Fibroblast of lung (primary cell): ENCODE measurements around the gene COL19A1. TPM values are rescaled to one million over a fixed set of nuclear protein-coding genes. Genes with fewer than 3 reads are reported as not detected.
A peak's percentile ranks its signal among the peaks of the same experiment; 100 is the strongest.

ENCODE experiments used
- DNase-seq, 2 donors: peaks; one replicate each; pipeline versions ENCODE4 v3.0.0 to v3.0.0-alpha.2; 2010; ENCODE audit warnings: low read depth in 2 of 2
- H2AFZ ChIP-seq: 2 replicates; pipeline ENCODE4 v1.5.1; 2012; ENCODE audit warnings: low read length, control low read depth, inconsistent platforms
- H3K27ac ChIP-seq: 2 replicates; pipeline ENCODE4 v1.5.1; 2011; ENCODE audit warnings: low read length, control low read depth; ENCODE audit not compliant: insufficient read depth
- H3K27me3 ChIP-seq: 2 replicates; pipeline ENCODE4 v1.5.1; 2011; ENCODE audit warnings: mild to moderate bottlenecking, low read length; ENCODE audit not compliant: control insufficient read depth, insufficient read depth
- H3K36me3 ChIP-seq: 2 replicates; pipeline ENCODE4 v1.5.1; 2011; ENCODE audit warnings: low read length; ENCODE audit not compliant: control insufficient read depth, insufficient read depth
- H3K4me1 ChIP-seq: 2 replicates; pipeline ENCODE4 v1.5.1; 2011; ENCODE audit warnings: low read length; ENCODE audit not compliant: control insufficient read depth, insufficient read depth; ENCODE audit errors: extremely low read depth
- H3K4me2 ChIP-seq: 2 replicates; pipeline ENCODE4 v1.5.1; 2011; ENCODE audit warnings: low read length, control low read depth; ENCODE audit not compliant: insufficient read depth; ENCODE audit errors: extremely low read depth
- H3K4me3 ChIP-seq, 4 experiments: fragments of 200-600 bp in 1 of 4; sonication (generic) in 1 of 4; replicated peaks in 1 of 4; 2 replicates each; pipeline ENCODE4 v1.5.1; 2011 to 2016; ENCODE audit warnings: low read length in 4 of 4, low read depth in 3 of 4, mild to moderate bottlenecking in 3 of 4, control low read depth in 2 of 4, inconsistent platforms in 1 of 4, mixed read lengths in 1 of 4; ENCODE audit not compliant: insufficient read depth in 1 of 4; ENCODE audit errors: control extremely low read depth in 1 of 4
- H3K79me2 ChIP-seq: 2 replicates; pipeline ENCODE4 v1.5.1; 2012; ENCODE audit warnings: mild to moderate bottlenecking, low read length, inconsistent platforms; ENCODE audit not compliant: control insufficient read depth, insufficient read depth
- H3K9ac ChIP-seq: 2 replicates; pipeline ENCODE4 v1.5.1; 2011; ENCODE audit warnings: mild to moderate bottlenecking, low read length, control low read depth; ENCODE audit not compliant: insufficient read depth
- H3K9me3 ChIP-seq: 2 replicates; pipeline ENCODE4 v1.5.1; 2012; ENCODE audit warnings: low read depth, low read length; ENCODE audit not compliant: control insufficient read depth, insufficient read depth
- H4K20me1 ChIP-seq: 2 replicates; pipeline ENCODE4 v1.5.1; 2011; ENCODE audit warnings: low read length; ENCODE audit not compliant: control insufficient read depth, insufficient read depth; ENCODE audit errors: extremely low read depth
- EZH2 ChIP-seq: IDR thresholded peaks from 2 replicates; pipeline ENCODE4 v1.5.1; 2012; ENCODE audit warnings: low read length, control low read depth, mild to moderate bottlenecking; ENCODE audit errors: missing control alignments
- polyA plus RNA-seq, 2 donors: library from polyadenylated mRNA; depleted of rRNA in 1 of 2; stranded (reverse) in 1 of 2; unstranded in 1 of 2; fragments of >200 nt; gene quantifications; 2 replicates each; pipeline ENCODE4 v1.2.1, GENCODE V29; 2011 to 2012; ENCODE audit warnings: missing spikeins in 1 of 2
- total RNA-seq: library from RNA; depleted of rRNA; stranded (reverse); fragments of >200 nt; gene quantifications from 2 replicates; pipeline ENCODE4 v1.2.1, GENCODE V29; 2014
- TF ChIP-seq, protein P1 (sequence below), 2 donors: IDR thresholded peaks in 1 of 2; conservative IDR thresholded peaks in 1 of 2; 1 replicate in 1 of 2; 2 replicates in 1 of 2; pipeline ENCODE4 v1.5.1; 2011 to 2012; ENCODE audit warnings: low read length in 2 of 2, control low read depth in 1 of 2, inconsistent platforms in 1 of 2, low read depth in 1 of 2, mild to moderate bottlenecking in 1 of 2

Gene COL19A1
- total and polyA plus RNA-seq, 2 donors (not counting 1 experiment from before 2014, with no cell fraction given): 0.01 TPM; not detected in 1

DNA sequence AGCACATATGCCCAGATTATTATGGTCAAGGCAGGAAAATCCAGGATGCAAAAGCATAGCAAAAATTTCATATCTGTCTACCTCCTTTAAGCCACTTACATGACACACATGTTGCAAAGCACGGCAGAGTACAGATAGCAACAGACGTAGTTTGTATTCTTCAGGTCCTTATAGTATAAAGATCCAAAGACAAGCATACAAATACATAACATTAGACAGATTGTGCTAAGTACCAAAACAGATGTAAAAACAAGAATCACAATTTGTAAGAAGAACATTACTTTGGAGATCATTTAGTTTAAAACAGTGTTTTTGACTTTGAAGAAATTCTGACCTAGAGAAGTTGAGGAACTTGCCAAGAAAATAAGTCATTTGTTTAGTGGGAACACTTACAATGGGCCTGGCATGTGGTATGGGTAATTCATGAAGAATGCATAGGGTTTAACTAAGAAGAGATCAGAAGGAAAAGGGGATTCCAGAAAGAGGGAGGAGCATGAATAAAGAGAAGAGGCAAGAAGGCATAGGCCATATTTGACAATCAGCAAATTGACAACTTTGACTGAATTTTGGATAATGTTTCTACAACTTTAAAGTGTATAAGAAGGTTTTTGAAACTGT is 39.0 kb upstream of the COL19A1 start:
- no peak overlapping the region for H3K4me3 ChIP-seq
- peak; percentile 76 to 78 for DNase-seq
- peak overlapping the region; percentile 18 for H3K4me2 ChIP-seq
- TF ChIP-seq, protein P1, sequence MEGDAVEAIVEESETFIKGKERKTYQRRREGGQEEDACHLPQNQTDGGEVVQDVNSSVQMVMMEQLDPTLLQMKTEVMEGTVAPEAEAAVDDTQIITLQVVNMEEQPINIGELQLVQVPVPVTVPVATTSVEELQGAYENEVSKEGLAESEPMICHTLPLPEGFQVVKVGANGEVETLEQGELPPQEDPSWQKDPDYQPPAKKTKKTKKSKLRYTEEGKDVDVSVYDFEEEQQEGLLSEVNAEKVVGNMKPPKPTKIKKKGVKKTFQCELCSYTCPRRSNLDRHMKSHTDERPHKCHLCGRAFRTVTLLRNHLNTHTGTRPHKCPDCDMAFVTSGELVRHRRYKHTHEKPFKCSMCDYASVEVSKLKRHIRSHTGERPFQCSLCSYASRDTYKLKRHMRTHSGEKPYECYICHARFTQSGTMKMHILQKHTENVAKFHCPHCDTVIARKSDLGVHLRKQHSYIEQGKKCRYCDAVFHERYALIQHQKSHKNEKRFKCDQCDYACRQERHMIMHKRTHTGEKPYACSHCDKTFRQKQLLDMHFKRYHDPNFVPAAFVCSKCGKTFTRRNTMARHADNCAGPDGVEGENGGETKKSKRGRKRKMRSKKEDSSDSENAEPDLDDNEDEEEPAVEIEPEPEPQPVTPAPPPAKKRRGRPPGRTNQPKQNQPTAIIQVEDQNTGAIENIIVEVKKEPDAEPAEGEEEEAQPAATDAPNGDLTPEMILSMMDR (conservative IDR thresholded peaks at IDR 0.05 in 1 of 2, IDR thresholded peaks at IDR 0.05 in 1 of 2; ENCODE audit: low read depth in 1 of 2, low read length in 2 of 2): no peak
- no peak overlapping the region for H3K27ac ChIP-seq
- H4K20me1 ChIP-seq: no peaks in the 10 kb centered on the region
- no peaks in the 10 kb centered on the region for H3K36me3 ChIP-seq
- no peak overlapping the region for H2AFZ ChIP-seq
- no peaks in the 10 kb centered on the region for H3K79me2 ChIP-seq
- H3K4me1 ChIP-seq: no peaks in the 10 kb centered on the region
- no peaks in the 10 kb centered on the region for H3K27me3 ChIP-seq
- no peaks in the 10 kb centered on the region for H3K9me3 ChIP-seq
- H3K9ac ChIP-seq: no peak overlapping the region

DNA sequence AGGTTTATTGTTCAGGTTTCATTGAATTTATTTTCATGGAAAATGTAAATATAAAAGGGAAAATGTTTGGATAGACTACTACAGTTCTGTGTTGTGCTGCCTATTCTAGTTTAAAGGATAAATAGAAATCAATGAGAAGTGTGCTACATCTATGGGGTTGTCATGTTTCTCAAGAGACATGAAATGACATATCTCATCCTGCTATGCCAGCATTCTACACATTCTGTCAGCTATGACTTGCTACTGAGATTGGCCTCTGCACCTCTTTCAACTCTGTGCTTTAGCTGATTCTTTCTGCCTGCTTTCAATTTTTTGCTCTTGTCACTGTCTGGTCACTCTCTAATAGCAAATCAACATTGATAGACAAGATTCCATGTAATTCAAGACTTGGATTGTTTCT is 33.8 kb upstream of the COL19A1 start:
- Histone ChIP-seq H3K9ac (no peak overlapping the region), H3K4me1 (no peaks in the 10 kb centered on the region), H3K79me2 (no peaks in the 10 kb centered on the region), H3K9me3 (no peaks in the 10 kb centered on the region), H3K27me3 (no peaks in the 10 kb centered on the region), H3K4me3 (no peak overlapping the region), H3K4me2 (no peak overlapping the region), H2AFZ (no peak overlapping the region), H3K36me3 (no peaks in the 10 kb centered on the region), H3K27ac (no peak overlapping the region), H4K20me1 (no peaks in the 10 kb centered on the region)
- no peak for DNase-seq
- TF ChIP-seq, protein P1 (conservative IDR thresholded peaks at IDR 0.05 in 1 of 2, IDR thresholded peaks at IDR 0.05 in 1 of 2; ENCODE audit: low read depth in 1 of 2, low read length in 2 of 2): no peak
- no peak for TF ChIP-seq EZH2

DNA sequence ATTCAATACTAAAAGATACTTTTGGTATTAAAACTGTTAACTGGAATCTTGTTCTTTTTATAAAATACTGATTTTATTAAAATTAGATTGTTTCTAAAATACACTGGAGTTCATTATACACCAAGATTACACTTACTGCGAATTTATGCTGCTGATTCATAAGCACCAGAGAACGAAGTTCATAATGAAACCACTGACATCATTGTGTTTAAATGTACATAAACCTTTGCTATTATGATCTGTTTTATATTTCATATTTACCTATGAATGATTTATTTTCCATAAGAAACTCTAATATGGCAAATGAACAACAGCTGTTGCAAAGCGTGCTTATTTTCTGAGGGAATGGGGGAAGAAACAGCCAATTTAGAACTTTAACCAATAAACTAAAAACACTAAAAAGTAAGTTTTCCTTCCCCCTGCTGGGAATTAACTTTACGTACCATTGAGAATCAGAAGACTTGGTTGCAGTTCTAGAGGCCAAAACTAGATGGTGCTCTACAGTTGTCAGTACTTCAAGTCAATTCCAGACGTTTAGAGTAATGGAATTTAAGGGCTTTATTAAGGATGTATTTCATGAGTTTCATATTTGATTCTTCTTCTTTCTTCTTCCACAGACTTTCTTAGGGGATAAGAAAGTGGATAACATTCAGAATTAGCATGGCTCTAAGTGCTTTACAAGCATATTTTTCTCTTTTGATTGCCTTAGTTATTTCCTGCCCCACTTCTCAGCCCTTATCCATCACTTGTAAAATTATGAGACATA is 30.8 kb upstream of the COL19A1 start:
- no peaks in the 10 kb centered on the region for H3K79me2 ChIP-seq
- peak; percentile 65 to 88 for DNase-seq
- no peaks in the 10 kb centered on the region for H3K4me1 ChIP-seq
- peak overlapping the region in 2 of 4 experiments; percentile 29 to 49 for H3K4me3 ChIP-seq
- no peaks in the 10 kb centered on the region for H3K36me3 ChIP-seq
- TF ChIP-seq, protein P1 (conservative IDR thresholded peaks at IDR 0.05 in 1 of 2, IDR thresholded peaks at IDR 0.05 in 1 of 2; ENCODE audit: low read depth in 1 of 2, low read length in 2 of 2): peak; percentile 87 to 97
- TF ChIP-seq EZH2: no peak
- no peak overlapping the region for H3K27ac ChIP-seq
- H3K9me3 ChIP-seq: no peaks in the 10 kb centered on the region
- H3K27me3 ChIP-seq: no peaks in the 10 kb centered on the region
- no peaks in the 10 kb centered on the region for H4K20me1 ChIP-seq
- peak overlapping the region; percentile 68 for H3K4me2 ChIP-seq
- H3K9ac ChIP-seq: no peak overlapping the region
- H2AFZ ChIP-seq: peak overlapping the region; percentile 34
